Left ventricle myocardium inferior (tissue), 1 donor: ENCODE data around the gene EIF1B. TPM values are rescaled to one million over a fixed set of nuclear protein-coding genes. Genes with fewer than 3 reads are reported as not detected.

Experiments
- DNase-seq: peaks from one replicate; pipeline ENCODE4 v3.0.0-alpha.2; 2020
- H3K27ac ChIP-seq: fragments of 200-600 bp; replicated peaks from 2 replicates; pipeline ENCODE4 v1.8.0; 2021
- H3K27me3 ChIP-seq: fragments of 200-600 bp; 2 replicates; pipeline ENCODE4 v1.8.0; 2021; ENCODE audit warnings: low read depth
- H3K36me3 ChIP-seq: fragments of 200-600 bp; 2 replicates; pipeline ENCODE4 v1.8.0; 2021
- H3K4me1 ChIP-seq: fragments of 200-600 bp; 2 replicates; pipeline ENCODE4 v1.8.0; 2021
- H3K4me3 ChIP-seq: fragments of 200-600 bp; 2 replicates; pipeline ENCODE4 v1.8.0; 2021; ENCODE audit warnings: mild to moderate bottlenecking, moderate library complexity
- H3K9me3 ChIP-seq: fragments of 200-600 bp; replicated peaks from 2 replicates; pipeline ENCODE4 v1.8.0; 2021
- CTCF ChIP-seq: fragments of 200-600 bp; IDR thresholded peaks from 2 replicates; pipeline ENCODE4 v1.8.0; 2021; ENCODE audit warnings: antibody characterized with exemption, mild to moderate bottlenecking, borderline replicate concordance
- intact Hi-C: fragments of 100-400 bp; cut with micrococcal nuclease; formaldehyde crosslinking; loops from one replicate; pipeline ENCODE4 v1.11.0; 2022
- total RNA-seq: library from RNA; stranded (reverse); fragmentation: NEBNext Ultra II Directional; extraction: Animal tissue kit (Norgen Biotek cat#: 25700); gene quantifications from one replicate; pipeline ENCODE4 v1.2.1, GENCODE V29; 2021
- donor health status: DM: no; HTN: yes; CAD: no; lungs with severe emphysema.

EIF1B gene
- total RNA-seq, 1 donor from 2014 or later = 416 TPM

- Histone ChIP-seq H3K9me3 (no peaks in the 10 kb centered on the region), H3K4me1 (peaks cover 60% of the 10 kb centered on the region), H3K4me3 (peak overlapping the region; percentile 95), H3K27ac (peak overlapping the region; percentile 97), H3K36me3 (peaks cover 34% of the 10 kb centered on the region), H3K27me3 (no peaks in the 10 kb centered on the region)
- DNase-seq = no peak
- intact Hi-C loops = no loop called here
- no peak for TF ChIP-seq CTCF
Measured at GRCh38 chr3:40308725-40309417, 636 bp upstream of the EIF1B start.

GRCh38 chr3:40309925-40310695 is 603 bp downstream of the EIF1B start:
- Histone ChIP-seq H3K27me3 (no peaks in the 10 kb centered on the region), H3K9me3 (no peaks in the 10 kb centered on the region), H3K27ac (peak overlapping the region; percentile 97), H3K36me3 (peaks cover 44% of the 10 kb centered on the region), H3K4me1 (peaks cover 69% of the 10 kb centered on the region), H3K4me3 (peak overlapping the region; percentile 95)
- intact Hi-C loops = no loop called here
- DNase-seq = peak; percentile 55
- no peak for TF ChIP-seq CTCF

- H3K36me3 ChIP-seq = peaks cover 44% of the 10 kb centered on the region
- H3K4me3 ChIP-seq = peak overlapping the region; percentile 95
- no peak for TF ChIP-seq CTCF
- intact Hi-C loops = no loop called here
- H3K9me3 ChIP-seq = no peaks in the 10 kb centered on the region
- no peaks in the 10 kb centered on the region for H3K27me3 ChIP-seq
- H3K27ac ChIP-seq = peak overlapping the region; percentile 97
- DNase-seq = no peak
- peaks cover 69% of the 10 kb centered on the region for H3K4me1 ChIP-seq
Measured at GRCh38 chr3:40310705-40311104, 1.2 kb downstream of the EIF1B start.

DNA sequence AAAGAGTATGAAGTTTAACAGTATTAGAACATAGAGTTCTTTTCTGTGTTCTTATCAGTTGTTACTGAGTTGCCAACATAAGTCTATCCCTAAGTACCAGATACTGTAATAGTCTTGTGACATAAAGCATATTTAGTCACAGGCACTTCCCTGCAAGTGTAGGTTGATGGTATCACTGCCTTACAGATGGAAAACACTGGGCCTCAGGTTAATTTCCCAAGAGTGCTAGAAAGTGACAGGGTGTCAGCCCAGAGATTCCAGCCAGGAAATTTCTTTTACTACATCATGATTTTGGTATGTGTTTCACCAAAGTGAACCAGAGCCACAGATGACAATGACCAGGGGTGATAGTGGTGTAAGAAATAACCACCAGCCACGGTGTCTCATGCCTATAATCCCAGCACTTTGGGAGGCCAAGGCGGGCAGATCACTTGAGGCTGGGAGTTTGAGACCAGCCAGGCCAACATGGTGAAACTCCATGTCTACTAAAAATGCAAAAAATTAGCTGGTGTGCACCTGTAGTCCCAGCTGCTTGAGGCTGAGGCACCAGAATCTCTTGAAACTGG is 3.2 kb downstream of the EIF1B start:
- Histone ChIP-seq H3K27ac (peak overlapping the region; percentile 97), H3K9me3 (no peaks in the 10 kb centered on the region), H3K4me3 (peak overlapping the region; percentile 95), H3K4me1 (peaks cover 68% of the 10 kb centered on the region), H3K27me3 (no peaks in the 10 kb centered on the region), H3K36me3 (peaks cover 44% of the 10 kb centered on the region)
- no peak for TF ChIP-seq CTCF
- intact Hi-C loops = no loop called here
- no peak for DNase-seq

DNA sequence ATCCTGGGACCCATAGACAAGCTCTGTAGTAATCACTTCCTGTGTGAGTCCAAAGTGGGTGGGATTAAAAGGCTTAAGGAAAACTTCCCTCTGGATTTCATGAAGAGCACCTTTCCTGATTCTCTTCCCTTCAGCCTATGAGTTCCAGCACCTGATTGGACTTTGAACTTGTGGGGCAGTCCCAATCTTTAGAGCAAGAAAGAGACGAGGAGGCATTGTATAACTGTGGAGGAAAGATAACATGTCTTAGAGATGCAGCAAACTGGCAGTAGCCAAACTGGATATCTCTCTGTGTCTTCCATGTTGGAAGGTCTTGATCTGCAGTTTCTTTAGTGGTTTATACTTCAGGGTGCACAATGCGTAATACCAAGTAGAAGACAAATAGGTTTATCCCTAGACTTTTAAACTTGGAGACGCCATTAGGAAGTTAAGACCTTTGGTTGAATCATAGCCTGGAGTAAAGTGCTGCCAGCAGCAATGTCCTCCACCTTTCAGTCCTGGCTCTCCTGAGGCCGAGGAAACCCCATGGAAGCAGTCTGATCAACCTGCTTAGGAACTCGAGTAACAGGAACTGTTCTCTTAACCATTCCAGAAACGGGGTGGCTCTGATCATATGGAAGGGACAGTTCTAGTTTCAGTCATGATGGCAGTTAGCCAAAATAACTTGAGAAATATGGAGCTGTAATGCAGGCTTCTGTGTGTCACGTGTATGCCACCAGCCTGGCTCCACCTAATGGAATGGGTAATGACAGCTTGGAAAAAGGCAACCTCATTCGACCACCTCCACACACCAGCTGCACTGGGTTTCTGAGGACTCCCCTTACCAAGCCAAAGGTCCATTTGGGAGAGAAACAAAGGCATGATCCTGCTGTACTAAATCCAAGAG is 4.7 kb downstream of the EIF1B start:
- Histone ChIP-seq H3K36me3 (peaks cover 44% of the 10 kb centered on the region), H3K9me3 (no peaks in the 10 kb centered on the region), H3K4me3 (peak overlapping the region; percentile 95), H3K4me1 (peaks cover 53% of the 10 kb centered on the region), H3K27me3 (no peaks in the 10 kb centered on the region), H3K27ac (peak overlapping the region; percentile 97)
- TF ChIP-seq CTCF = no peak
- intact Hi-C loops = no loop called here
- no peak for DNase-seq
